ENCODE results near the gene SMARCA4.

Gene SMARCA4

GRCh38 chr19:11023016-11023415 is 62.2 kb downstream of the SMARCA4 start:
- Histone ChIP-seq H3K4me2 (ENCODE audit: low read length) (no peak overlapping the region), H3K27me3 (ENCODE audit: insufficient read depth, low read length, poor library complexity) (no peaks in the 10 kb centered on the region), H3K23ac (ENCODE audit: low read length) (no peak overlapping the region), H3K56ac (ENCODE audit: low read length) (no peak overlapping the region), H4K8ac (ENCODE audit: low read depth, low read length) (no peak overlapping the region), H3K36me3 (ENCODE audit: control insufficient read depth, insufficient read depth, low read length) (peaks cover 42% of the 10 kb centered on the region), H3K4me3 (ENCODE audit: low read length) (no peak overlapping the region), H2BK5ac (ENCODE audit: low read length) (no peak overlapping the region), H2BK15ac (replicated peaks; ENCODE audit: low read depth) (no peak overlapping the region), H4K5ac (ENCODE audit: low read length) (no peak overlapping the region), H3K4me1 (ENCODE audit: control insufficient read depth, low read depth, low read length) (no peaks in the 10 kb centered on the region), H3K9ac (ENCODE audit: low read length) (no peak overlapping the region), H3K79me2 (ENCODE audit: control insufficient read depth, insufficient read depth, low read length) (no peaks in the 10 kb centered on the region), H2AK5ac (ENCODE audit: low read length) (no peak overlapping the region), H3K79me1 (ENCODE audit: low read length) (no peaks in the 10 kb centered on the region), H3K27ac (ENCODE audit: low read depth, low read length) (no peak overlapping the region), H3K4ac (ENCODE audit: low read depth, low read length) (no peak overlapping the region), H2BK120ac (ENCODE audit: low read depth, low read length) (no peak overlapping the region), H3K18ac (ENCODE audit: low read length) (no peak overlapping the region)
- no CpG with 5 or more reads among the region's 11 CpGs for WGBS (ENCODE audit: extremely low coverage, insufficient coverage, low lambda C conversion rate)
- DNase-seq, result no peak

DNA sequence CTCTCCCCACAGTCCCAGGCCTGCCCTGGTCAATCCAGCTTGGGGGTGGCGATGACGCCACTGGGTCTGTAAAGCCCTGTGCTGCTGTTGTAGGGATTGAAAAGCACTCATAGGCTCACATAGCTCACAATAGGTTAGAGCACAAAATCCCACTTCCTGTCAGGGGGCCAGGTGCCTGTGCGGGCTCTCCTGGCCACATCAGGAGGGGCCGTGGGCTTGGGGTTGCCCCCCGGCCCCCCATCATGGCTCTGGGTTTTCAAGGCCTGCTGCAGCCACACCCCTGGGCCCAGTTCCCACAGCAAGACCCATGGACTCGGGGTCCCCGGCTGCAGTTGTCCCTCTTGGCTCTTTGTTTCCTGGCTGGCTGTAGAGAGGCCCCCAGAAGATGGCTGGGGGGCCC is 62.9 kb downstream of the SMARCA4 start:
- Histone ChIP-seq H3K27me3 (ENCODE audit: insufficient read depth, low read length, poor library complexity) (no peaks in the 10 kb centered on the region), H2BK5ac (ENCODE audit: low read length) (no peak overlapping the region), H3K79me2 (ENCODE audit: control insufficient read depth, insufficient read depth, low read length) (no peaks in the 10 kb centered on the region), H4K5ac (ENCODE audit: low read length) (no peak overlapping the region), H2AK5ac (ENCODE audit: low read length) (no peak overlapping the region), H3K27ac (ENCODE audit: low read depth, low read length) (no peak overlapping the region), H3K79me1 (ENCODE audit: low read length) (no peaks in the 10 kb centered on the region), H3K4me2 (ENCODE audit: low read length) (no peak overlapping the region), H2BK15ac (replicated peaks; ENCODE audit: low read depth) (no peak overlapping the region), H3K23ac (ENCODE audit: low read length) (no peak overlapping the region), H3K9ac (ENCODE audit: low read length) (no peak overlapping the region), H3K56ac (ENCODE audit: low read length) (no peak overlapping the region), H3K36me3 (ENCODE audit: control insufficient read depth, insufficient read depth, low read length) (peaks cover 42% of the 10 kb centered on the region), H2BK120ac (ENCODE audit: low read depth, low read length) (no peak overlapping the region), H3K4ac (ENCODE audit: low read depth, low read length) (no peak overlapping the region), H3K4me1 (ENCODE audit: control insufficient read depth, low read depth, low read length) (no peaks in the 10 kb centered on the region), H3K18ac (ENCODE audit: low read length) (no peak overlapping the region), H3K4me3 (ENCODE audit: low read length) (no peak overlapping the region), H4K8ac (ENCODE audit: low read depth, low read length) (no peak overlapping the region)
- no peak for DNase-seq
- no CpG with 5 or more reads among the region's 7 CpGs for WGBS (ENCODE audit: extremely low coverage, insufficient coverage, low lambda C conversion rate)

- H3K4ac ChIP-seq (ENCODE audit: low read depth, low read length), result no peak overlapping the region
- no peak overlapping the region for H2AK5ac ChIP-seq (ENCODE audit: low read length)
- no peaks in the 10 kb centered on the region for H3K79me2 ChIP-seq (ENCODE audit: control insufficient read depth, insufficient read depth, low read length)
- H3K18ac ChIP-seq (ENCODE audit: low read length), result no peak overlapping the region
- no peak overlapping the region for H3K23ac ChIP-seq (ENCODE audit: low read length)
- H3K9ac ChIP-seq (ENCODE audit: low read length), result no peak overlapping the region
- H3K4me1 ChIP-seq (ENCODE audit: control insufficient read depth, low read depth, low read length), result no peaks in the 10 kb centered on the region
- H3K4me2 ChIP-seq (ENCODE audit: low read length), result no peak overlapping the region
- DNase-seq, result no peak
- no peak overlapping the region for H3K27ac ChIP-seq (ENCODE audit: low read depth, low read length)
- no peak overlapping the region for H4K5ac ChIP-seq (ENCODE audit: low read length)
- no peak overlapping the region for H2BK120ac ChIP-seq (ENCODE audit: low read depth, low read length)
- H3K79me1 ChIP-seq (ENCODE audit: low read length), result no peaks in the 10 kb centered on the region
- H2BK5ac ChIP-seq (ENCODE audit: low read length), result no peak overlapping the region
- H4K8ac ChIP-seq (ENCODE audit: low read depth, low read length), result no peak overlapping the region
- no peak overlapping the region for H3K56ac ChIP-seq (ENCODE audit: low read length)
- H3K4me3 ChIP-seq (ENCODE audit: low read length), result no peak overlapping the region
- no peak overlapping the region for H2BK15ac ChIP-seq (replicated peaks; ENCODE audit: low read depth)
- WGBS (ENCODE audit: extremely low coverage, insufficient coverage, low lambda C conversion rate), result no CpG with 5 or more reads among the region's 13 CpGs
- peaks cover 41% of the 10 kb centered on the region for H3K36me3 ChIP-seq (ENCODE audit: control insufficient read depth, insufficient read depth, low read length)
- no peaks in the 10 kb centered on the region for H3K27me3 ChIP-seq (ENCODE audit: insufficient read depth, low read length, poor library complexity)
These were observed 63.4 kb downstream of the SMARCA4 start for GRCh38 chr19:11024259-11024658.

DNA sequence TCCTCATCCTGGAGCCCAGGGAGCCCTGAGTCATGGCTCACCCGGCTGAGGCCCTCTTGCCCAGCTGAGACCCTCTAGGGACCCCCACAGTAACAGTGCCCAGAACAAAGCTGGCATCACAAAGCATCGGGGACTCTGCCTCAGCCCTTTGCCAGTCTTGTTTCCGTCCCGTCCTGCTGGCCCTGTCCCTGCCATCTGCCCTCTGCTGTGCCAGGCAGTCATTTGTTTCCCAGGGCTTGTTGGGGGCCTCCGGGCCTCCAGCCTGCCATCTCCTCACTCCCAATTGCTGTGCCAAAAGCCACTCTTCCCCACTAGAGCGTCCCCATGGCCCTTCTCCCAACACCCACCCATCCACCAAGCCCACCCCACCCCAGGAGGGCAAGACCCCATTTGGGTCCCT is 64.2 kb downstream of the SMARCA4 start:
- no peak overlapping the region for H3K27ac ChIP-seq (ENCODE audit: low read depth, low read length)
- H3K9ac ChIP-seq (ENCODE audit: low read length), result no peak overlapping the region
- no peak overlapping the region for H3K4me3 ChIP-seq (ENCODE audit: low read length)
- no peak overlapping the region for H2AK5ac ChIP-seq (ENCODE audit: low read length)
- no peak overlapping the region for H3K56ac ChIP-seq (ENCODE audit: low read length)
- H3K79me2 ChIP-seq (ENCODE audit: control insufficient read depth, insufficient read depth, low read length), result no peaks in the 10 kb centered on the region
- H2BK15ac ChIP-seq (replicated peaks; ENCODE audit: low read depth), result no peak overlapping the region
- no peak overlapping the region for H3K23ac ChIP-seq (ENCODE audit: low read length)
- no peak overlapping the region for H4K8ac ChIP-seq (ENCODE audit: low read depth, low read length)
- H3K27me3 ChIP-seq (ENCODE audit: insufficient read depth, low read length, poor library complexity), result no peaks in the 10 kb centered on the region
- H2BK5ac ChIP-seq (ENCODE audit: low read length), result no peak overlapping the region
- no peaks in the 10 kb centered on the region for H3K79me1 ChIP-seq (ENCODE audit: low read length)
- peaks cover 39% of the 10 kb centered on the region for H3K36me3 ChIP-seq (ENCODE audit: control insufficient read depth, insufficient read depth, low read length)
- no peak overlapping the region for H2BK120ac ChIP-seq (ENCODE audit: low read depth, low read length)
- no peak overlapping the region for H3K4ac ChIP-seq (ENCODE audit: low read depth, low read length)
- H3K18ac ChIP-seq (ENCODE audit: low read length), result no peak overlapping the region
- no CpG with 5 or more reads among the region's 6 CpGs for WGBS (ENCODE audit: extremely low coverage, insufficient coverage, low lambda C conversion rate)
- H3K4me1 ChIP-seq (ENCODE audit: control insufficient read depth, low read depth, low read length), result no peaks in the 10 kb centered on the region
- H4K5ac ChIP-seq (ENCODE audit: low read length), result no peak overlapping the region
- no peak overlapping the region for H3K4me2 ChIP-seq (ENCODE audit: low read length)
- no peak for DNase-seq

- Histone ChIP-seq H3K18ac (ENCODE audit: low read length) (no peak overlapping the region), H3K27me3 (ENCODE audit: insufficient read depth, low read length, poor library complexity) (no peaks in the 10 kb centered on the region), H3K56ac (ENCODE audit: low read length) (no peak overlapping the region), H3K4me2 (ENCODE audit: low read length) (no peak overlapping the region), H3K79me1 (ENCODE audit: low read length) (no peaks in the 10 kb centered on the region), H2BK120ac (ENCODE audit: low read depth, low read length) (no peak overlapping the region), H3K4me3 (ENCODE audit: low read length) (no peak overlapping the region), H3K27ac (ENCODE audit: low read depth, low read length) (no peak overlapping the region), H2AK5ac (ENCODE audit: low read length) (no peak overlapping the region), H4K8ac (ENCODE audit: low read depth, low read length) (no peak overlapping the region), H3K4ac (ENCODE audit: low read depth, low read length) (no peak overlapping the region), H3K9ac (ENCODE audit: low read length) (no peak overlapping the region), H3K23ac (ENCODE audit: low read length) (no peak overlapping the region), H2BK5ac (ENCODE audit: low read length) (no peak overlapping the region), H2BK15ac (replicated peaks; ENCODE audit: low read depth) (no peak overlapping the region), H3K79me2 (ENCODE audit: control insufficient read depth, insufficient read depth, low read length) (no peaks in the 10 kb centered on the region), H3K4me1 (ENCODE audit: control insufficient read depth, low read depth, low read length) (no peaks in the 10 kb centered on the region), H4K5ac (ENCODE audit: low read length) (no peak overlapping the region), H3K36me3 (ENCODE audit: control insufficient read depth, insufficient read depth, low read length) (peaks cover 40% of the 10 kb centered on the region)
- WGBS (ENCODE audit: extremely low coverage, insufficient coverage, low lambda C conversion rate), result no CpG with 5 or more reads among the region's 18 CpGs
- DNase-seq, result no peak
These were observed 64.6 kb downstream of the SMARCA4 start for GRCh38 chr19:11025445-11025844.

DNA sequence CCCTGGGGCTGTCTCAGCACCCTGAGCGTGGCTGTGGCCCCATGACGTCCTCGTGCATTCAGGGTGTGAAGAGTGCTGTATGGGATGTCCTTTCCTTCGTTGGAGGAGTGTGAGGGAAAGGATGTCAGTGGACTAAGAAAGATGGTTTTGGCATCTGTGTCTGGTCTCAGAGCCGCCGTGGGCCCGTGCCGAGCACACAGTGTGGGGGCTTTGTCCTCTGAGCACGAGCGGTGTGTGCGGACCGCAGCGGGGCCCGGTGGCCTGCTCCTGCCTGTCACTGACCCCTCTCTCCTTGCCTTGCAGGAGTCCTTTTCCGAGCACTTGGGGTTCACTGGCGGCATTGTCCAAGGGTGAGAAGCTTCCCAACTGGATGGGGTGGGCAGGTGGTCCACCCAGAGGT is 65.2 kb downstream of the SMARCA4 start:
- H3K79me1 ChIP-seq (ENCODE audit: low read length), result no peaks in the 10 kb centered on the region
- no peak overlapping the region for H3K18ac ChIP-seq (ENCODE audit: low read length)
- no peak overlapping the region for H4K5ac ChIP-seq (ENCODE audit: low read length)
- no peak overlapping the region for H3K23ac ChIP-seq (ENCODE audit: low read length)
- H3K56ac ChIP-seq (ENCODE audit: low read length), result no peak overlapping the region
- H3K27ac ChIP-seq (ENCODE audit: low read depth, low read length), result no peak overlapping the region
- H2AK5ac ChIP-seq (ENCODE audit: low read length), result no peak overlapping the region
- H2BK120ac ChIP-seq (ENCODE audit: low read depth, low read length), result no peak overlapping the region
- H4K8ac ChIP-seq (ENCODE audit: low read depth, low read length), result no peak overlapping the region
- H3K27me3 ChIP-seq (ENCODE audit: insufficient read depth, low read length, poor library complexity), result no peaks in the 10 kb centered on the region
- H2BK5ac ChIP-seq (ENCODE audit: low read length), result no peak overlapping the region
- no peaks in the 10 kb centered on the region for H3K79me2 ChIP-seq (ENCODE audit: control insufficient read depth, insufficient read depth, low read length)
- H3K9ac ChIP-seq (ENCODE audit: low read length), result no peak overlapping the region
- no peak overlapping the region for H2BK15ac ChIP-seq (replicated peaks; ENCODE audit: low read depth)
- H3K4me3 ChIP-seq (ENCODE audit: low read length), result no peak overlapping the region
- no CpG with 5 or more reads among the region's 16 CpGs for whole genome bisulfite sequencing (ENCODE audit: extremely low coverage, insufficient coverage, low lambda C conversion rate)
- DNase-seq, result no peak
- H3K36me3 ChIP-seq (ENCODE audit: control insufficient read depth, insufficient read depth, low read length), result peaks cover 44% of the 10 kb centered on the region
- no peak overlapping the region for H3K4ac ChIP-seq (ENCODE audit: low read depth, low read length)
- no peaks in the 10 kb centered on the region for H3K4me1 ChIP-seq (ENCODE audit: control insufficient read depth, low read depth, low read length)
- no peak overlapping the region for H3K4me2 ChIP-seq (ENCODE audit: low read length)
